ENCODE measurements around the gene INTS6. TPM values are rescaled to one million over a fixed set of nuclear protein-coding genes. Genes with fewer than 3 reads are reported as not detected.

The INTS6 gene
- polyA plus RNA-seq, 3 donors, result 9.6 to 19.8 (median 13.0) TPM

DNA sequence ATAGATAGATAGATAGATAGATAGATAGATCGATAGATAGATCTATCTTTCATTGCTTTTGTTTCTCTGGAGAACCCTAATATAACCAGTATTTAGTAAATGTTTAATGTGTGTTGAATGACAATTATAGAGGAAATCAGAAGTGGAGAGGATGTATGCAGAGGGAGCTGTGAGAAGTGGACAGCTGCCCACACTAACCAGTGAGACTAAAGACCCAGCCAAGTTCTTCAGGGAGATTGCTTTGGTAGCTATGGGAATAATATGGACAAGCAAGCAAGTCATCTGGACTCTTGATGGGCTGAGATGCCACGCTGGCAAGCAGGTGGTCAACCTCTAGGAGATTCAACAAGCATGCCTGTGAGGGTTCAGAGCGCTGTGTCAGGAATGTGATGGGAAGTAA, 14.9 kb upstream of the INTS6 start:
- 82 to 96% (median 95%) methylated on average over 3 of the region's 3 CpGs for WGBS, 3 donors

GRCh38 chr13:51465124-51465523, 12.3 kb upstream of the INTS6 start:
- no peak overlapping the region for H3K27ac ChIP-seq (ENCODE audit: low read depth, low read length)

More for the DNA sequence above, 14.9 kb upstream of the INTS6 start:
- H3K27ac ChIP-seq (ENCODE audit: low read depth, low read length), result no peak overlapping the region

- WGBS, 3 donors, result 90 to 98% (median 92%) methylated on average over 15 of the region's 15 CpGs
- no peak overlapping the region for H3K27ac ChIP-seq (ENCODE audit: low read depth, low read length)
These were observed 4.4 kb upstream of the INTS6 start for GRCh38 chr13:51457086-51457815.

DNA sequence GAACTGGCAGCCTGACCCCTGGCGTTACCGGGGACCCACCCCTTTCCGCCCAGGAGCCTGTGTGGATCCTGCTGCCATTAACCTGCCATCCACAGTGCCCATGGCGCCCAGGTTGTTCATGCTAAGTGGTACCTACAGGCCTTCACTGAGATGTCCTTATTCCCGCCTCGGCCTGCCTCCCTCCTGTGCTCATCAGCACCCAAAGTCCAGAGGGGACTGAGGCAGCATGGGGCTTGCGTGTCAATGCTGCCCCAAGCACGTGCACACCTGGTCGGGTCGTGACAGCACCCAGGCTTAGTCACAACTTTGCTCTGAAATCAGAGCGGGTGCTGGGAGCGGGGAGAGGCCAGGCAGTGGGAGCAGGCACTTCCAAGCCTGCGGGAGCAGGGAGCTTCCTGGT, 3.7 kb upstream of the INTS6 start:
- H3K27ac ChIP-seq (ENCODE audit: low read depth, low read length), result no peak overlapping the region
- WGBS, 3 donors, result 94 to 99% (median 98%) methylated on average over 13 of the region's 13 CpGs

GRCh38 chr13:51455532-51455931, 2.7 kb upstream of the INTS6 start:
- H3K27ac ChIP-seq (ENCODE audit: low read depth, low read length), result no peak overlapping the region
- WGBS, 3 donors, result 97 to 98% (median 98%) methylated on average over 8 to 9 of the region's 9 CpGs

DNA sequence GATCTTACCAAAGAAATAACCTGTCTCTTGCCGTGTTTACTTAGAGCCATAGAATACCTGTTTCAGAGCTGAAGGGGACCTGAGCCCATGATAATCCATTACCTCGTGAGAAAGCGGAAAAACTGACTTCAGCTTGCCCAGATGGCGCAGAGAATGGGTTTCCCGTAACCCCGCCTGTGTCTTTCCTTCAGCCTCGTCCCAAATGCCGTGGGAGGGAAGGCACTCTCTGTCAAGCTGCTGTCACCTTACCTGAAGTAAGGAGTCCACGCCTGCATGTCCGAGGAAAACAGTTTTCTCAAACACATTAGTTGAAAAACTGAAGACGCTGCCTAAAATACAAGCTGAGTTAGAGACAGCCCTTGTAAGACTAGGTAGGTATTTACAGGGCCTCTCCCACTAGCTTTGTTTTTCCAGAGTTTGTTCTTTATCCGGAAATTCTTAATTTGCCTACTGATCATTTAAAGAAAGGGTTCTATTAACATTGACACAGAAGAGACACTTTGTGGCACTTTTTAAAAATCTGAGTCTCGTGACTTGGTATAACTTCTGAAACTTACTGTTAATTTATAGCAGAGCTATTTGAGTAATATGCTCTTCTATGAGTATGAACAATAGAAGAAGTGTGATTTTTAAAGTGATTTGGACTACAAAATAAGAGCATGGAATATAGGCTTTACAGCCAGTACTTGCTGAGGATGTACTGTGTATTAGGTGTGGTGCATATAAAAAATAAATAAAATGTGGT, 1.3 kb upstream of the INTS6 start:
- H3K27ac ChIP-seq (ENCODE audit: low read depth, low read length), result peak overlapping the region; percentile 96

GRCh38 chr13:51453207-51453958, 547 bp upstream of the INTS6 start:
- WGBS, 3 donors, result 0% methylated on average over 49 to 80 of the region's 80 CpGs
- H3K27ac ChIP-seq (ENCODE audit: low read depth, low read length), result peak overlapping the region; percentile 96

More for the DNA sequence above, 1.3 kb upstream of the INTS6 start:
- WGBS, 3 donors, result 4 to 8% (median 7%) methylated on average over 13 of the region's 13 CpGs

DNA sequence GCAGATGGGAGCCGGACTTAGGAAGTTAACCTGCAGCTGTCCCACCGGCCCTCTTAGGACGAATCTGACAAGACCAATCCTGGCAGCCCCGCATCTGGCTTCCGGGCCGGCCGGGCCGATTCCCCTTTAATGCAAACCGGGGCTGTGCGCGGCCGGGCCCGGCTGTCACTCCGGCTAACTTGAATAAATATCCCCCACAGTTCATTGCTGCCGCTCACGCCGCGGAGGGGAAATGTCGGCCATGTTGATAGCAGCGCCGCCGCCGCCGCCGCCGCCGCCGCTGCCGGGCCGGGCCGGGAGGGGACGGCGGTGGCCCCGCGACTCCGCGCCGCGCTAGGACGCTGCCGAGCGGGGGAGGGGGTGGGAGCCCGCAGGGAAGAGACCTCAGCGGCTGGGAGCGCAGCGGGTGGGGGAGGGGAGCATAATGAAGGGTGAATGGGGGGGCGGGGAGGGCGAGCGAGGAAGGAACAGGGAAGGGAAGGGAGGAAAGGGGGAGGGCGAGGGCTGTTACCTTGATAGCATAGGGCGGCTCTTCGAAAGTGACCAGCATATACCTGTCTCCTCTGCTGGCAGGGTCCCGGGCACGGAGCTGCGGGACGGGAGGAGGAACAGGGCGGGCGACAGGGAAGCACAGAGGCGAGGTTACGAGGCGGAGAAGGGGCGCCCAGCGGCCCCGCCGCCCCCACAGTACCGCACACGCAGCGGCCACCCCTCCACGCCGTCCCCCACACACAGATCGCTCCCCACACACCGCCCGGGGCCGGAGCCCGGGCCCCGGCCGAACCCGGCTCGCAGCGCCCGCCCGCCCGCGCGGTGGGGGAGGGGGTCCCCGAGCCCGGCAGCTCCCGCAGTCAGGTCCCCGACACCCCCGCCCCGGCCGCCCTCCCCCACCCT, 1.1 kb downstream of the INTS6 start:
- WGBS, 3 donors, result 0 to 1% (median 1%) methylated on average over 60 to 90 of the region's 92 CpGs
- peak overlapping the region; percentile 97 for H3K27ac ChIP-seq (ENCODE audit: low read depth, low read length)

- no peak overlapping the region for H3K27ac ChIP-seq (ENCODE audit: low read depth, low read length)
- 2 to 3% (median 3%) methylated on average over 5 of the region's 5 CpGs for WGBS, 3 donors
These were observed 1.7 kb downstream of the INTS6 start for GRCh38 chr13:51451134-51451466.

DNA sequence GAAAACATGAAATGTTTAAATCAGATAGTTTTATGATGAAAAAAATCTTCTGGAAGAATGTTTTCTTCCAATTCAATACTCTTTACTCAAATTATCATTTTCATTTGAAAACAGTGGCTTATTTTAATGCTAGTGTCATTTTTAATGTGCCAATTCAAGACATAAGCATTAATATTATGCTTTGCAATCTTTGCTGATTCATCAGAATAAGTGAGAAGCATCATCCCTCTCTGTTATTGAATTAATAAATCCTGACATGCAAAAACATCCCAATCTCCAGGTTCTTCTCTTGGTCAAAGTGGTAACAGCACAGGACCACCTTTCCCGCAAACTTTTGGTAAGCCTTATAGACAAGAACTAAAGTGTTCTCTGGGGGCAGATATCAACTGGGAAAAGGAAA, 3.8 kb downstream of the INTS6 start:
- H3K27ac ChIP-seq (ENCODE audit: low read depth, low read length), result no peak overlapping the region
- 98 to 100% (median 100%) methylated on average over 1 of the region's 1 CpG for WGBS, 3 donors

DNA sequence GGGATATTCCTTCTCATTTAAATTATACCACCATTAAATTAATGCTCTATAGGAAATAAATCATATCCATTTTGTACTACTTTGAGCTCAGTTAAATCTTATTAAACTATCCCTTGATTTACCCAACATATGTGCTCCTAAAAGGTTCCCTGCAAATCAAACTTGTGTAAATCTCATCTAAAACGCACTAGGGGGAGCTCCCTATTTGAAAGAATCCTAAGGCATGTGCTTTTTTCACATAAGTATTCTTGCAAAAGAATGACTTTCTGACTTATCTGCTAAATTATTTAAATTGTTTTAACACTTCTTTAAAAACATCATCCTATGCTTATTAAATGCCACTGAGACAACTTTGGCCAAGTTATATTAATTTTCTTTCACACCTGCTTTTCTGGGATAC, 7.9 kb downstream of the INTS6 start:
- H3K27ac ChIP-seq (ENCODE audit: low read depth, low read length), result no peak overlapping the region
- WGBS, 3 donors, result 36 to 46% (median 41%) methylated on average over 1 of the region's 1 CpG

DNA sequence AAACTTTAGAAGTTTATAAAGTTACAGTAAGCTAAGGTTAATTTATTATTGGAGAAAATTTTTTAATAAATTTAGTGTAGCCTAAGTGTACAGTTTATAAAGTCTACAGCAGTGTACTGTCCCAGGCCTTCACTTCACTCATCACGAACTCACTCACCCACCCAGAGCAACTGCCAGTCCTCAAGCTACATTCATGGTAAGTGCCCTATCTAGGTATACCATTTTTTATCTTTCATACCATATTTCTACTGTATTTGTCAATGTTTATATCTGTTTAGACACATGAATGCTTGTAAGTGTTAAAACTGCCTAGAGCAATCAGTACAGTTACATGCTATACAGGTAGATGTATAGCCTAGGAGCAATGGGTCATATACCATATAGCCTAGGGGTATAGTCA, 12.5 kb downstream of the INTS6 start:
- no peak overlapping the region for H3K27ac ChIP-seq (ENCODE audit: low read depth, low read length)
- WGBS, 3 donors, result 88 to 100% (median 96%) methylated on average over 1 of the region's 1 CpG

DNA sequence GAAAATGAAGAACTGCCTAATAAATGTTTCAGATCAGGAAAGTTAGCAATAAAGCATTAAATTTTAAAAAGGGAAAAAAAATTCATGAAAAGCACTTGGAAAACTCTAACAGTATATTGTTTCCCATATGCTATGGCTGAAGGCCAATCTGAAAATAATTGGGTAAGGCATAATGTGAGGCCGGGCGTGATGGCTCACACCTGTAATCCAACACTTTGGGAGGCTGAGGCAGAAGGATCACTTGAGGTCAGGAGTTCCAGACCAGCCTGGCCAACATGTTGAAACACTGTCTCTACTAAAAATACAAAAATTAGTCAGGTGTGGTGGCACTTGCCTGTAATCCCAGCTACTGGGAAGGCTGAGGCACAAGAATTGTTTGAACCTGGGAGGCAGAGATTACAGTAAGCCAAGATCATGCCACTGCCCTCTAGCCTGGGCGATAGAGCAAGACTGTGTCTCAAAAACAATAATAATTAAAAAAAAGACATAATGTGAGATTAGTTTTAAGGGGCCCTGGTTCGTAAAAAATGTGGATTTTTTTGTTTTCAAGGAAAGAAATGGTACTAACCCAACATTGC, 15.2 kb downstream of the INTS6 start:
- WGBS, 3 donors, result 64 to 91% (median 89%) methylated on average over 4 of the region's 4 CpGs
- H3K27ac ChIP-seq (ENCODE audit: low read depth, low read length), result no peak overlapping the region

- 2 to 6% (median 6%) methylated on average over 1 of the region's 1 CpG for WGBS, 3 donors
These were observed 17.7 kb downstream of the INTS6 start for GRCh38 chr13:51435002-51435578.

GRCh38 chr13:51432576-51432975, 20.3 kb downstream of the INTS6 start:
- WGBS, 3 donors, result 67 to 84% (median 79%) methylated on average over 2 of the region's 2 CpGs
- no peak overlapping the region for H3K27ac ChIP-seq (ENCODE audit: low read depth, low read length)

More at GRCh38 chr13:51435002-51435578, 17.7 kb downstream of the INTS6 start:
- no peak overlapping the region for H3K27ac ChIP-seq (ENCODE audit: low read depth, low read length)

- no peak overlapping the region for H3K27ac ChIP-seq (ENCODE audit: low read depth, low read length)
These were observed 25.9 kb downstream of the INTS6 start for GRCh38 chr13:51426982-51427381.

DNA sequence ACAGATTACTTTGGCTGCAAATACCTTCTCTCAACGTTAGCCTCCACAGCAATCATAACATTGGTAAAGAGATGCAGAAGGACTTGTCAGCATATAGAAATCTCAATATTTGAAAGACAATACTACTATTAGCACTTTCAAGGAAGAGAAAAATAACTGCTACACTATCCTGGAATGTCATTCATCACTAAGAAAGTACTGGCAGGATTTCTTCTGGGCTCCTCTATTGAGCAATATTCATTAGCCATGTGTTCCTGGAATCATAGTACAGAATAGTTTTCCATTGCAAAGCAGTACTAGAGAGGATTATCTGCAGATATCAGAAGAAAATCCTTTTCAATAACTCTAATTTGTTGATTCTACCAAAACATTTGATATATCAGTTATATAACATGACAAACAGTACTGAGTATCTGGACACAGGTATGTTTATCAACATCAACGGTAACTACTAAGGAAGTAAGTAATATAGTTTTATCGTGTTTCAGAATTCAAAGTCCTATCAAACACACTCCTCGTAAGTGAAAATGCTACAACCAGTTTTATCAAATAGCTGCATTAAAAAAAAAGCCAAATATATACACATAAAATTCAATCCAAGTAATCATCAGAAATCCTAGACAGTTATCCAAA, 27.3 kb downstream of the INTS6 start:
- no peak overlapping the region for H3K27ac ChIP-seq (ENCODE audit: low read depth, low read length)
- WGBS, 3 donors, result 24 to 75% (median 67%) methylated on average over 4 of the region's 4 CpGs

Data from adipose tissue (tissue), 3 donors.